ENCODE measurements around the gene MIGA1. TPM values are rescaled to one million over a fixed set of nuclear protein-coding genes. Genes with fewer than 3 reads are reported as not detected.

Gene MIGA1
- total and polyA plus RNA-seq, 2 of the 4 experiments (the other 2 are of a cell fraction), result 5.7 to 16.3 TPM

DNA sequence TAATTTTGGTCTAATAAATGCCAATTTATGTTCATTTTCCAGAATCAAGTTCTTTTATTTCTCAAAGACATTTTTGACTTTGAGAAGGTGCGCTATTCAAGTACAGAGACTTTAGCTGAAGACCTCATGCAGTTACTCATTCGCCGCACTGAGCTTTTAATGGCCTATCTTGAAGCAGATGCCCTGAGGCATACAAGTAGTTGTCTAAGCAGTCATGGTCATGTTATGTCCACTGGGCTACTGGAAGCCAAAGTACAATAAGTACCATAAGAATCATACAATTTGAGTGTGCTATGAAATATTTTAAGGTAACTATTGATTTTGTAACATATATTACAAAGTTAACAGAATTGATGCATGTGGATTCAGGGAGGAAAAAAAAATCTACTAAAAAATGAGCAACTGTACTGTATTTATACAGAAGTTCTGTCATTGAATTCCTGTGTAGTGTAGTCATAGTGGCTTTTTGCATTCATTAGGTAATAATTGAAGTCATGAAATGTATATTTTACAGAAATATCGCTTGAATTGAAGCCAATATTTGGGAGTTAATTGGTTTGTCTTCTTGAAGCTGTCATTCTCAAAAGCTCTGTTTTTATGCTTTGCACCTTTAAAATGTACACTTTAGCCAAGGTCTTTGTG, 95.5 kb downstream of the MIGA1 start:
- H2BK120ac ChIP-seq (ENCODE audit: low read depth, low read length), result peak overlapping the region; percentile 61
- H3K4ac ChIP-seq (ENCODE audit: low read depth, low read length), result peak overlapping the region; percentile 73; the same call in 1 of the 2 replicates
- H3K27ac ChIP-seq (ENCODE audit: insufficient read depth, low read length), result peak overlapping the region; percentile 43; the same call in 1 of the 2 replicates
- no peaks in the 10 kb centered on the region for H4K20me1 ChIP-seq (ENCODE audit: insufficient read depth, low read length)
- peak overlapping the region; percentile 33; the same call in 1 of the 2 replicates for H2AK5ac ChIP-seq (ENCODE audit: low read depth, low read length)
- peak overlapping the region in 1 of 2 experiments; percentile 10; a peak in 1 of 4 replicates for H4K8ac ChIP-seq (ENCODE audit: low read depth in 2 of 2, low read length in 2 of 2)
- CTCF ChIA-PET, result no interaction called here
- no peaks in the 10 kb centered on the region for H3K27me3 ChIP-seq (ENCODE audit: control insufficient read depth, insufficient read depth, low read length)
- ATAC-seq (ENCODE audit: low read depth) (peak; percentile 70; the same call in 1 of the 2 replicates), DNase-seq (peak; percentile 74)
- H4K91ac ChIP-seq (ENCODE audit: insufficient read depth, low read depth, low read length), result peak overlapping the region; percentile 49
- peak; percentile 44; the same call in 1 of the 2 replicates for TF ChIP-seq CEBPB (IDR thresholded peaks at IDR 0.05; ENCODE audit: low read depth, low read length)
- TF ChIP-seq RFX5 (IDR thresholded peaks at IDR 0.05; ENCODE audit: low read depth, low read length), result no peak
- intact Hi-C loops (cut with micrococcal nuclease) (no loop called here), in situ Hi-C loops (cut with MboI; ENCODE audit: low sequenced_read_pairs) (no loop called here), dilution Hi-C loops (cut with HindIII; ENCODE audit: low sequenced_read_pairs, unreplicated experiment) (no loop called here)
- POLR2A ChIA-PET (ENCODE audit: unreplicated experiment), result interaction anchor here (1.0 kb wide), 1 partner anchor 13 kb away, joined by 3 read pairs; the partner anchor contains the start of gene NEXN
- WGBS, 2 experiments (ENCODE audit: extremely low coverage in 2 of 2, insufficient read length in 1 of 2), result 100% methylated on average over 1 of the region's 4 CpGs; no CpG with 5 or more reads in 1 of the 2 experiments
- no peak overlapping the region for H2AFZ ChIP-seq (replicated peaks; ENCODE audit: low read length, poor library complexity)
- peak overlapping the region; percentile 30; the same call in 1 of the 2 replicates for H3K14ac ChIP-seq (replicated peaks; ENCODE audit: low read depth, low read length)
- peak overlapping the region; percentile 66 for H2BK20ac ChIP-seq (ENCODE audit: low read depth, low read length)
- H2BK15ac ChIP-seq (ENCODE audit: low read depth, low read length), result peak overlapping the region; percentile 74; the same call in 2 of the 3 replicates
- H3K4me1 ChIP-seq (ENCODE audit: control insufficient read depth, insufficient read depth, low read length), result peaks cover 3% of the 10 kb centered on the region; the same call in 1 of the 2 replicates
- no peak overlapping the region; the same call in 1 of the 2 replicates for H4K5ac ChIP-seq (ENCODE audit: low read depth, low read length)
- peak overlapping the region; percentile 86 for H2BK5ac ChIP-seq (ENCODE audit: low read depth, low read length, poor library complexity, severe bottlenecking)
- no TSS peak for BruUV-seq (replicated peaks)
- no peak overlapping the region for H3K56ac ChIP-seq (ENCODE audit: extremely low read depth, insufficient read depth, low read length)
- peak overlapping the region; percentile 86; the same call in 1 of the 2 replicates for H3K18ac ChIP-seq (ENCODE audit: low read depth, low read length)
- no peak overlapping the region; the same call in 1 of the 2 replicates for H3K23ac ChIP-seq (ENCODE audit: low read depth, low read length)
- H3K36me3 ChIP-seq (ENCODE audit: control insufficient read depth, insufficient read depth, low read length), result peaks cover 2% of the 10 kb centered on the region; the same call in 1 of the 2 replicates
- H3K9ac ChIP-seq (ENCODE audit: low read depth, low read length), result no peak overlapping the region
- no peaks in the 10 kb centered on the region for H3K9me3 ChIP-seq (ENCODE audit: control insufficient read depth, insufficient read depth, low read length)
- no peak overlapping the region for H3K4me3 ChIP-seq (ENCODE audit: insufficient read depth, low read depth, low read length)
- H3K4me2 ChIP-seq (ENCODE audit: low read depth, low read length), result peak overlapping the region; percentile 46; the same call in 1 of the 2 replicates
- H3K79me1 ChIP-seq (ENCODE audit: low read depth in 1 of 2, low read length in 2 of 2), result peaks cover 0 to 26% of the 10 kb centered on the region in 2 experiments; a peak in 3 of 4 replicates
- H3K9me1 ChIP-seq (ENCODE audit: insufficient read depth, low read length), result no peaks in the 10 kb centered on the region
- H2AK9ac ChIP-seq (replicated peaks; ENCODE audit: low read depth, low read length, poor library complexity), result no peak overlapping the region

Measured in IMR-90 (cell line).